NCI-H2196 treated with DMSO at 0.1 percent for 48 hours (cell line): Measurements from ENCODE around the gene MAPKAP1.
A peak's percentile ranks its signal among the peaks of the same experiment; 100 is the strongest.

Source experiments
- DNase-seq: peaks from one replicate; lab custom pipeline; 2025; ENCODE audit not compliant: unreplicated experiment; lab: John Stamatoyannopoulos, UW

Gene MAPKAP1

GRCh38 chr9:125544484-125544883, 162.5 kb downstream of the MAPKAP1 start:
- no peak for DNase-seq

GRCh38 chr9:125541840-125542243, 165.2 kb downstream of the MAPKAP1 start:
- DNase-seq = no peak

DNA sequence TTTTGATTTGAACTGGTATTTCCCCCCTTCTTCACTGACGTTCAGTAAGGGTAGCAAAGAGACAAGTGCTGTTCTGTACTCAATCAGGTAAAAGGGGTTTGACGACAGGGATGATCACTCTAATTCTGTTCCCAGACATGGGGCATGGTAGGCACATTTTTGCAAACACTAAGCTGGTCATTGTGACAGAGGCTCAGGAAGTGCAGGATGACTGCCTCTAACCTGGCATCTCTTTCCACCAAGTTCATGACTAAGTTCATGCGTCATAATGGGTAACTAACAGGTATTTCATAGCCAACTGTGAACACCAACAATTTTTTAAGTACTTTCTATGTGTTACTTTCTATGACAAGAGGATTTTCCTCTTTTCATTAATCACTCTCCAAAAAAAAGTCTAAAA, 166.5 kb downstream of the MAPKAP1 start:
- no peak for DNase-seq

- peak; percentile 83 for DNase-seq
Measured at GRCh38 chr9:125538092-125538473, 168.9 kb downstream of the MAPKAP1 start.

GRCh38 chr9:125537442-125538091, 169.4 kb downstream of the MAPKAP1 start:
- no peak for DNase-seq

GRCh38 chr9:125536776-125537175, 170.2 kb downstream of the MAPKAP1 start:
- no peak for DNase-seq

DNA sequence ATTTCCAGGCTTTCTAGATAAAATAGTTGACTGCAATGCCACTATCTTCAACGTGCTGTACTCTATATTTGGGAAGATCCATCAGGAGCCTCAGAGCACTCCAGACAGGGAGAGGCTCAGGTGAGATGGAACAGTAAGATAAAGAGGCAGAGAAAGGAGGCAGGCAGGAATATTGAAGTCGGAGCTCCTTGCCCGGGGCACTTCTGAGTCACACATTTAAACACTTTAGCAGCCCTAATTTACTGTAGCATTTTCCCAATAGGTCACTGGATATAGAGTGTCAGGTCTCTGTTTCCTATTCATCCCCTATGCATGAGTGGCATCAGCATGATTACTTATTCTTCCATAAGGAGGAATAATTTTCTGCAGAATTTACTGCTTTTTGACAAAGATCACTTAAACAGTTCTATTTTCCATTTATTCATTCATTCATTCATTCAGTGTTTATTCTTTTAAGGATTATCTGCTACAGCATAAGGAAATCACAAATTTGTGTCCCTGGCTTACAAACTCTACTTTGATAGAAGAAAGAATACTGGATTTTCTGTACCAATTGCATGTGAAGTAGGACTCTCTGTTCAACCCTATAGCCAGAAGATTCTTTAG, 170.7 kb downstream of the MAPKAP1 start:
- DNase-seq = no peak

DNA sequence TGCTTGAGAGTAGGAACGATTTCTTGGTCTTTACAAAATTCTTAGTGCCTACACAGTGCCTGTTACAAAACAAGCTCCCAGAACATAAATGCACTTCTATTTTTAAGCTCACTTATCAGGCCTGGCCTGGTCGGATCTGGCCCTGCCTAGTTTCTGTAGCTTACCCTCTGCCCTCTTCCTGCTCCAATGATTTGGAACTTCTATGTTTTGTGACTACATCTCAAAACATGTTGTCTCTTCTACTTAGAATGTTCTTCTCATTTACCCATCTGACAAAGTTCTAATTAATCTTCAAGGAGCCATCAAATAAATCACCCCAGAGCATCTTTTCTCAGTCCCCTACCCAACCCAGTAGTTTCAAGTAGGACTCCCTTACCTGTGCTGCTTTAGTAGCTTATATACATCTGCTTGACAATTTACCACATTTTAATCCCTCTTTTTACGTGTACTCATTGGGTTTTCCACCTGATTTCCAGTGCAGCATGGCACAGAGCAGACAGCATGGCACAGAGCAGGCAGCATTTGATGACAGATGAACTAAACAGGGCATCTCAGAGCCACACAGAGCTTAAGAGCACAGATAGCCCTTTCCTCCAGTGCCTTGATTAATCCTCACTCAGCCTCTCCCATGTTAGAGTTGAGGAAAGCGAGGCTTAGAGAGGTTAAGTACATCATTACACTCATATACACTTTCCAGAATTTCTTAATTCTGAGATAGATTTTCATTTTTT, 171.9 kb downstream of the MAPKAP1 start:
- DNase-seq = no peak

GRCh38 chr9:125532812-125533594, 174.0 kb downstream of the MAPKAP1 start:
- no peak for DNase-seq

GRCh38 chr9:125532412-125532811, 174.6 kb downstream of the MAPKAP1 start:
- DNase-seq = no peak

DNA sequence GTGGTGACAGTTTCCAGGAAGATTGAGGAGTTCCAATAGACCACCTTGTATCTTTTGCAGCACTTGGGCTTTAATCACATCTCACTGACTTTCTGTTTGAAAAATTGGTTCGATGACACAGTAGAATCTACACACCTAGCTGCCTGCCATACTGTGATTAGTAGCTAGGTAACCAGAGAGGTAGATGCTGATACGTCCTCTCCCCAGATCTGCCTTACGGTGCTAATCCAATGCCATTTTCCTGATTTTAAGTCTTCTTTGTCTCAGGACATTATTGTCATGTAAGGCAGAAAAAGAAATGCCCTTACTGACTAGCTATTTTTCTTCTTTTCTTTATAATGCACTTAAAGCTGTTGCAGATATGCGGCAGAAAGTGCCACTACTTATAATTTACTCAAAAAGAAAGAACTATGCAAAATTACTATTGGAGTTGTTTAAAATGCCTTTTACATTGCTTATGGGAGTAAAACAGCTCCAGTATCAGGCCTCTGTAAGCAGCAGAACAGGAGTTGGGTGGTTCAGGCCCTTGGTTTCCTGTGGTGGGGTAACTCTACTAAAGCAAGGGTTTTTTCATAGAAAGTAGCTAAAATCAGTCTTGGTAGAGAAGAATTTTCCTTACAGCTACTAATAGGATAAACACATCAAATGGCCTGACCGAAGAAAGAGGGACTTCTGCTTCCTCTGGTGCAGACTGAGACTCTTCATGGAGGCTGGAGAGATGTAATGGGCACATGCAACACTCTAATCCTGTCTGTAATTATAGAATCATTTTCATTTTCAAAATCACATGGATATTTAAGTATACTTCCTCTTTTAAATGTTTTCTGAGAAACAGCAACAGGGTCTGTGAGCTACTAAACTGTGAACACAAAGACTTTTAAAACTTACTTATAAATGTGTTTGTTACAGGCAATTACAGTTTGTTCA, 177.2 kb downstream of the MAPKAP1 start:
- no peak for DNase-seq

- no peak for DNase-seq
Measured at GRCh38 chr9:125529107-125529506, 177.9 kb downstream of the MAPKAP1 start.

- no peak for DNase-seq
Measured at GRCh38 chr9:125527471-125528002, 179.5 kb downstream of the MAPKAP1 start.

DNA sequence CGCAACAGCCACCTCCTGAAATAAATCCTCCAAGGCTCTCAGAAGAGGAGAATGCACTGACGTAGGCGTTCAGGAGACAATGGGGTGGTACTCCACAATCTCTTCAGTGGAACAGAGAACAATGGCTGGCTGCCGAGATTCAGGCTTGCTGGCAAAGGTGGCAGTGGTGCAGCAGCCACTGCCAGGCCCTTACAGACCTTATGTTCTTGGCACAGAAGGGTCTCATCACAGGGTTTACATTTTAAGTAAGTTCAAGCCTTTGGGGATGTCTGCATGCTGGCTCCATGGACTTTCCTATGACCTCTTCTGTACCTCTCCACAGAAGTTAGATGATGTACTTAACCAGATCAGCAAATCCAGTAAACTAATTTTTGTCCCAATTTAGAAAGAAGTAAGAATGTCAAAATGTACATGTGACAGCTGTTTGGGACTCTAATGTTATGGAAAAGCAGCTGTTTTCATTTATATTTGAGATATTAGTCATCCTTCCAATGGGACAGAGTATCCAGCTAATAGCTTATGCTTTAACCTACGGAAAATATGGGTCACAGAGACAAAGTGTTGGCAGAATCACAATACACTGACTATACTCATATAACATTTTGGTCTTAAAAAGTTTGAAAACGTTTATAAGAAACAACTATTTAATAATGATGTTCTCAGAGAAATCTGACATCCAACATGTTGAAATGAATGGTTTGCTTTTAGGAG, 180.9 kb downstream of the MAPKAP1 start:
- DNase-seq = no peak

GRCh38 chr9:125524583-125525355, 182.2 kb downstream of the MAPKAP1 start:
- DNase-seq = no peak

GRCh38 chr9:125523681-125524080, 183.3 kb downstream of the MAPKAP1 start:
- DNase-seq = no peak

GRCh38 chr9:125522328-125522725, 184.7 kb downstream of the MAPKAP1 start:
- no peak for DNase-seq

DNA sequence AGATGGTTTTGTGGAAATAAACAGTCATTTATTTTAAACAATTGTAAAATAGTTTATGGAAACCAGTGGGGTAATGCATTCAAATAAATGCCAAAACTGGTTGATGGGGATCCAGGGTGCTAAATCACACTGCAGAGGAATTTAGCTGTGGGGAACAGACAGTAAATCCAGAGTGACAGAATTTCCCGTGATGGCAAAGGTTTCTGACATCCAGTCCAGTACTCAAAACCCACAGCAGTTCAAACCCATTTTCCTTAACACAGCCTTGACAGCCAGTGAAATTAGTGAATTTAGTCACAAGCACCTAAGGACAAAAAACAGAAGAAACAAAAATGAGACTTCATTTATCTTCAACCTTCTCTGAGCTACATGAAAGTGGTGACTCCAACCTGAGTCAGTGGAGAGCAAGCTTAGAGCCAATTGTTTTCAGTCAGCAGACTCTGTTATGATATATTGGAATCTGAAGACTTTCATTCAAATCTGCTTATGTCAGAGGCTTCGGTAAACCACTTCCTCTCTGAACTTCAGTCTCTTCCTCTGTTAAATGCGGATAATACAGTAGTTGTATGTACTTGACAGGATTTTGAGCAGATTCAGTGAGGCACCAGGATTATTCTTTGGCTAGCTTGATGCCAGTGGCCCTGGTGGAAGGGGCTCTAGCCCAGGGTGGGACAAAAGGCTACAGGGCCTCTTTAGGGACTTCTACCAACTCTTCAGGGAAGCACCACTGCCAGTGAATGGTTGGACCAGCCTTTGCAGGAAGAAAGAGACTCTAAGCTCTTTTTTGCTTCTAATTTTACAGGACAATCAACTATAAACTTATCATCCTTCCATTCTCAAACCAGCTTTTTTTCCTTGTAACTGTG, 185.3 kb downstream of the MAPKAP1 start:
- DNase-seq = no peak
